ENCODE data around the gene AQP2. TPM values are rescaled to one million over a fixed set of nuclear protein-coding genes. Genes with fewer than 3 reads are reported as not detected.

Gene AQP2
- polyA plus RNA-seq, 4 donors, result 93.0 to 265 (median 104) TPM

- DNase-seq (ENCODE audit: low read depth in 4 of 4, low spot score in 3 of 4), result peak; percentile 72 to 91 (median 77)
Observed at GRCh38 chr12:49967042-49967776, 16.7 kb downstream of the AQP2 start.

GRCh38 chr12:49967777-49968250 is 17.3 kb downstream of the AQP2 start:
- DNase-seq (ENCODE audit: low read depth in 4 of 4, low spot score in 3 of 4), result no peak

DNA sequence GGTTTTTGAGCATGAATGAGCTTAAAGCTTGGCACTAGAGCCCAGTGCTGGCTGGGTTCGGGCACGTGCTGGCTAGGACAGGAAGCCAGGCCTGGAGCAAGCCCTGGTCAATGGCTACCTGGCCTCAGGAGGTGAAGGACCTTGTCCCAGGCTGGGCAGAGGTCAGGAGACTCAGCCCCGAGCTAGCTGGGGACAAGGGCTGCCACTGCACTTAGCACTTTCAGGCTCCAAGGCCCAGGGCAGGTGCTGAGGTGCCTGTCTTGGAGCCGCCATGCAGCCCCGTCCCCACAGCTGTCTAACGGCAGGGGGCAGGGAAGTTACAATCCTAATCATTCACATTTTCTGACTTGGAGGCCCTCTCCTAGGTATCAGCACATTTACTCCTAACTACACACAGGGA is 17.9 kb downstream of the AQP2 start:
- DNase-seq (ENCODE audit: low read depth in 4 of 4, low spot score in 3 of 4), result no peak

GRCh38 chr12:49969027-49969426 is 18.5 kb downstream of the AQP2 start:
- no peak for DNase-seq (ENCODE audit: low read depth in 4 of 4, low spot score in 3 of 4)

GRCh38 chr12:49969651-49970429 is 19.3 kb downstream of the AQP2 start:
- DNase-seq (ENCODE audit: low read depth in 4 of 4, low spot score in 3 of 4), result no peak

DNA sequence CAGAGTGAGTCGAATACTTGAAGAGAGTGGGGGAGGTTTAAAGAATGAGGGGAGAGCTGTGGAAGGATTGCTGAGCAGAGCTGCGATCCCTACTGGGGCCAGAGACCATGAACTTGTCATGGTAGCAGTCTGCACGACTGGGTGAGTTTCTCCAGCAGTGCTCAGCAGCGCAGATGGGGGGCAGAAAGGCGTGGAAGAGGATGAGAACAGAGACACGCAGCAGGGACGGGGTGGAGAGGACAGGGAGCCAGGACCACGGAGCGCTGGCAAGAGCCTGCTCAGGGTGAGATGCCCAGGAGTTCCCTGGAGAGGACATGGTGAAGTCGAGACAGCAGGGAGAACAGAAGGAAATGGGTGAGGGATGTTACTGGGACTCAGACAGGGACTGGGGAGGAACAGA is 20.1 kb downstream of the AQP2 start:
- DNase-seq (ENCODE audit: low read depth in 4 of 4, low spot score in 3 of 4), result no peak

GRCh38 chr12:49971141-49971540 is 20.6 kb downstream of the AQP2 start:
- no peak for DNase-seq (ENCODE audit: low read depth in 4 of 4, low spot score in 3 of 4)

- no peak for DNase-seq (ENCODE audit: low read depth in 4 of 4, low spot score in 3 of 4)
Observed at GRCh38 chr12:49972129-49972528, 21.6 kb downstream of the AQP2 start.

DNA sequence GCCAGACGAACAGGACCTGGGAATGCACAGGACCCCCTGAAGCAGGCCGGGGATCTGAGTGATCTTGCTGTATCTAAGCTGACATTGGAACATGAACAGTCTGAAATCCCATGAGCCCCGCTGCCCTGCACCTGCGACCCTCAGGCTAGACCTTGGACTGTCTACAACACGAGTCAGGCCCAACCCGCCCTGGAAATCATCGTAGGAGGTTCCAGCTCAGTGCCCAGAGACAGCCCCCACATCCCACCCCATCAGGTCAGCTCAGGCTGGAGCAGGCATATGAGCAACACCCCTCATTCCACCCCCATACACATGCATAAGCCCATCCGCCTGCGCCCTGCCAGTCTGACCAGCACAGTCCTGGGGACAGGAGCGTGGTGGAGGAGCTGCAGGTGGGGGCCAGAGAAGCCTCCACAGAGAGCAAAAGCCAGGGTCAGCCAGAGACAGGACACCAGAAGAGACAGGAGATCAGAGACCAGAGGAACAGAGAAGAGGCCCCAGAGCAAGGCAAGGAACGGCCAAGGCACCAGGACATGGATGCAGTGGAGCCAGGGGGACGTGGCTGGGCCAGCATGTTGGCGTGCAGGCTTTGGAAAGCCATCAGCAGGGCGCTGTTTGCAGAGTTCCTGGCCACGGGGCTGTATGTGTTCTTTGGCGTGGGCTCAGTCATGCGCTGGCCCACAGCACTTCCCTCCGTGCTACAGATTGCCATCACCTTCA is 22.3 kb downstream of the AQP2 start, which contains the start of gene AQP6:
Gene AQP6 (plus strand): TSS at position 307 of the 720 bp plus-strand sequence. CDS start 227 bp downstream, at position 534.
- no peak for DNase-seq (ENCODE audit: low read depth in 4 of 4, low spot score in 3 of 4)

- DNase-seq (ENCODE audit: low read depth in 4 of 4, low spot score in 3 of 4), result no peak
Observed at GRCh38 chr12:49973361-49973830, 22.9 kb downstream of the AQP2 start.

DNA sequence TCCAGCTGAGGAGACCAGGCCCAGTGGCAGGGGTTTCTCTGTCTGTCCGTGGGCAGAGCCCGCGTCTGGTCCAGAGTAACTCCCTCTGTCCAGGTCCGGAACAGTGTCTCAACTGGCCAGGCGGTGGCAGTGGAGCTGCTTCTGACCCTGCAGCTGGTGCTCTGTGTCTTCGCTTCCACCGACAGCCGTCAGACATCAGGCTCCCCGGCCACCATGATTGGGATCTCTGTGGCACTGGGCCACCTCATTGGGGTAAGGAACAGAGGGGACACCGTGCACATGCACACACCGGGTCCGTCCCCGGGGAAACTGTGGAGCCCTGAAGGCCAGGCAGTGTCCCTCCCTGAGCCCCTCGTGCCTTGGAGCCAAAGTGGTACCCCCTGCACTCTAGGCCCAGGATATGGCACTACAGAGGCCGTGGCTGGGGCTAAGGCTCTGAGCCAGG is 23.7 kb downstream of the AQP2 start:
- no peak for DNase-seq (ENCODE audit: low read depth in 4 of 4, low spot score in 3 of 4)

DNA sequence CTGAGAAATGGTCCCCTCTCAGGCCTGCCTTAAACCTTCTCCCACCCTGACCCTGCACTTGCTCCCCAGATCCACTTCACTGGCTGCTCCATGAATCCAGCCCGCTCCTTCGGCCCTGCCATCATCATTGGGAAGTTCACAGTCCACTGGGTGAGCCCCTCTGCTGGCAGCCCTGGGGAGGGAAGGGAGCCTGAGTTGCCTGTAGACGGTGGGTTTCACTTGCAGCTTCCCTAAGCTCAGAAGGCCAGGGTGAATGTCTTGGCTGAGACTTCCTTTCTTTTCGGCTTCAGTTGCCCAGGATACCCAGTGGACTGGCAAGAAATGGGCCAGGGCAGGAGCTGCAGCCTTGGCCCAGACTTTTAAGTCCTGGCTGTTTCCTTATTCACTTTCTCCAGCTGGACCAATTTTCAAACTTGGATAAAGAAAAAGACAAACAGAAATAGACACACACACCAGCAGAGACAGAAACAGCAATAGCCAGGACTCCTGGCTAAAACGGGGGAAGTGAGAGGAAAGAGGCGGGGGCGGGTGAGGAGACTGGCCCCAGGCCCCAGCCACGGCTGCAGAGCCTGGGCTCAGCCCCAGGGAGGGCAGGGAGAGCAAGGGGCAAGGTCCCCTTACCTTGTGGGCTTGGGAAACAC is 24.3 kb downstream of the AQP2 start:
- DNase-seq (ENCODE audit: low read depth in 4 of 4, low spot score in 3 of 4), result no peak

GRCh38 chr12:49975318-49975761 is 24.8 kb downstream of the AQP2 start:
- DNase-seq (ENCODE audit: low read depth in 4 of 4, low spot score in 3 of 4), result no peak

GRCh38 chr12:49976557-49976956 is 26.0 kb downstream of the AQP2 start:
- no peak for DNase-seq (ENCODE audit: low read depth in 4 of 4, low spot score in 3 of 4)

GRCh38 chr12:49978125-49978524 is 27.6 kb downstream of the AQP2 start:
- no peak for DNase-seq (ENCODE audit: low read depth in 4 of 4, low spot score in 3 of 4)

GRCh38 chr12:49979016-49979586 is 28.6 kb downstream of the AQP2 start:
- no peak for DNase-seq (ENCODE audit: low read depth in 4 of 4, low spot score in 3 of 4)

DNA sequence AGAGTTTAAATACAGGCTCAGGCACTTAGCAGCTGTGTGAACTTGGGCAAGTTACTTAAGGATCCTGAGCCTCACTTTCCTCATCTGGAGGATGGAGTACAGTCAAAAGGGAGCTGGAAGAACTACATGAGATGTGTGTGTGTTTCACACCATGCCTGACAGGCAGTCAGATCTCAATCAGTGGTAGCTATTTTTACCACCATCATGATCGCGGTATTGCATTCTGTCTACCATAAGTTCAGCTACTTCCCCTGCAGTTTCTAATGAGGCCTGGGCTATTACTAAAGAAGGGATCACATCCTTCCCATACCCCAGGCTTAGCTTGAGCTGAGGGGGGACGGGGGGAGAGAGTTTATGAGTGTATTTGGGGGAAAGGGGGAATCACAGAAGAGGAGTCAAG is 29.3 kb downstream of the AQP2 start:
- no peak for DNase-seq (ENCODE audit: low read depth in 4 of 4, low spot score in 3 of 4)

GRCh38 chr12:49980501-49981349 is 30.2 kb downstream of the AQP2 start:
- DNase-seq (ENCODE audit: low read depth in 4 of 4, low spot score in 3 of 4), result no peak

All from right renal pelvis (tissue), 4 donors.